Lung (tissue), 12 donors: ENCODE data around the gene BCL2L13. TPM values are rescaled to one million over a fixed set of nuclear protein-coding genes. Genes with fewer than 3 reads are reported as not detected.

Source experiments
- ATAC-seq: fragments of 200-7000 bp; cut with Tn5 transposase; one replicate; pipeline ENCODE4 v1.9.1; 2020; ENCODE audit warnings: moderate number of reproducible peaks; ENCODE audit not compliant: insufficient read depth, low FRiP score
- DNase-seq, 3 donors: peaks; one replicate each; pipeline ENCODE4 v3.0.0-alpha.2; 2013 to 2017
- H3K27ac ChIP-seq, 2 donors: one replicate each; pipeline ENCODE4 v1.5.1; 2013; ENCODE audit warnings: mild to moderate bottlenecking in 2 of 2, moderate library complexity in 2 of 2, control low read depth in 1 of 2, inconsistent platforms in 1 of 2, low read depth in 1 of 2, low read length in 1 of 2
- H3K27me3 ChIP-seq, 3 donors: one replicate each; pipeline ENCODE4 v1.5.1; 2013; ENCODE audit warnings: low read length in 2 of 3; ENCODE audit not compliant: control insufficient read depth in 3 of 3, insufficient read depth in 3 of 3
- H3K36me3 ChIP-seq, 4 donors: one replicate each; pipeline ENCODE4 v1.5.1; 2013; ENCODE audit warnings: low read length in 4 of 4, mild to moderate bottlenecking in 1 of 4, moderate library complexity in 1 of 4; ENCODE audit not compliant: control insufficient read depth in 4 of 4, insufficient read depth in 4 of 4
- H3K4me1 ChIP-seq, 5 donors: one replicate each; pipeline ENCODE4 v1.5.1; 2013; ENCODE audit warnings: low read length in 5 of 5, mild to moderate bottlenecking in 2 of 5, moderate library complexity in 1 of 5; ENCODE audit not compliant: control insufficient read depth in 5 of 5, insufficient read depth in 5 of 5
- H3K4me3 ChIP-seq: one replicate; pipeline ENCODE4 v1.5.1; 2013; ENCODE audit warnings: mild to moderate bottlenecking, control low read depth, moderate library complexity
- H3K9ac ChIP-seq, 2 donors: one replicate each; pipeline ENCODE4 v1.5.1; 2013; ENCODE audit warnings: low read length in 2 of 2, control low read depth in 1 of 2; ENCODE audit not compliant: insufficient read depth in 1 of 2
- H3K9me3 ChIP-seq, 4 donors: one replicate each; pipeline ENCODE4 v1.5.1; 2013; ENCODE audit warnings: low read length in 3 of 4, mild to moderate bottlenecking in 1 of 4, moderate library complexity in 1 of 4; ENCODE audit not compliant: control insufficient read depth in 4 of 4, insufficient read depth in 3 of 4
- CTCF ChIP-seq: IDR thresholded peaks from 2 replicates; pipeline ENCODE4 v1.5.1; 2012; ENCODE audit warnings: mild to moderate bottlenecking; ENCODE audit errors: control extremely low read depth, extremely low read depth
- WGBS, 2 donors: extraction: QIAGEN DNeasy Blood & Tissue Kit; methylation state at CpG; one replicate each; pipeline ENCODE4 v1.1.7; 2013; 5-methylcytosine and 5-hydroxymethylcytosine counted together
- polyA plus RNA-seq, 2 donors: library from polyadenylated mRNA; stranded (reverse); fragments of 200-250 nt; gene quantifications; one replicate each; pipeline ENCODE4 v1.2.1, GENCODE V29; 2013
- total RNA-seq, 2 donors: library from RNA; depleted of rRNA in 1 of 2; stranded (reverse); fragments of >200 nt in 1 of 2; gene quantifications; one replicate each; pipeline ENCODE4 v1.2.1, GENCODE V29; 2014 to 2021
- donor health status: control.
- donor health status: control.
- donor health status: Bipolar disorder and iron deficiency.
- donor health status: healthy.
- donor health status: DM: yes; HTN: yes; CAD: no.

The BCL2L13 gene
- total and polyA plus RNA-seq, 4 donors, result 21.4 to 52.4 (median 33.8) TPM

- TF ChIP-seq CTCF, result no peak
- H3K4me1 ChIP-seq, result peaks cover 0 to 10% (median 0%) of the 10 kb centered on the region in 5 donors
- H3K27me3 ChIP-seq, result no peaks in the 10 kb centered on the region
- H3K27ac ChIP-seq, result no peak overlapping the region
- H3K9me3 ChIP-seq, result no peaks in the 10 kb centered on the region
- H3K9ac ChIP-seq, result no peak overlapping the region
- H3K36me3 ChIP-seq, result peaks cover 0 to 4% (median 0%) of the 10 kb centered on the region in 4 donors
- no peak for DNase-seq
- no peak for ATAC-seq
- WGBS, 2 donors, result 31 to 66% methylated on average over 1 of the region's 1 CpG
- no peak overlapping the region for H3K4me3 ChIP-seq
Measured at GRCh38 chr22:17675584-17675983, 37.0 kb downstream of the BCL2L13 start.

GRCh38 chr22:17678817-17679385 lies 40.3 kb downstream of the BCL2L13 start:
- Histone ChIP-seq H3K27ac (no peak overlapping the region), H3K36me3 (peaks cover 0 to 1% (median 0%) of the 10 kb centered on the region in 4 donors), H3K4me3 (no peak overlapping the region), H3K9ac (no peak overlapping the region), H3K4me1 (peaks cover 0 to 7% (median 0%) of the 10 kb centered on the region in 5 donors), H3K9me3 (no peaks in the 10 kb centered on the region), H3K27me3 (no peaks in the 10 kb centered on the region)
- WGBS, 2 donors, result 90 to 93% methylated on average over 1 of the region's 1 CpG
- no peak for DNase-seq
- no peak for ATAC-seq
- no peak for TF ChIP-seq CTCF

- Histone ChIP-seq H3K9me3 (no peaks in the 10 kb centered on the region), H3K4me3 (no peak overlapping the region), H3K9ac (no peak overlapping the region), H3K36me3 (peaks cover 3 to 4% (median 4%) of the 10 kb centered on the region in 4 donors), H3K27ac (no peak overlapping the region), H3K27me3 (no peaks in the 10 kb centered on the region), H3K4me1 (peaks cover 0 to 4% (median 0%) of the 10 kb centered on the region in 5 donors)
- no peak for TF ChIP-seq CTCF
- no peak for ATAC-seq
- DNase-seq, result no peak
- 73 to 87% methylated on average over 3 of the region's 3 CpGs for WGBS, 2 donors
Measured at GRCh38 chr22:17684245-17684644, 45.7 kb downstream of the BCL2L13 start.

GRCh38 chr22:17692841-17693240 lies 54.3 kb downstream of the BCL2L13 start:
- H3K36me3 ChIP-seq, result peaks cover 0 to 14% (median 9%) of the 10 kb centered on the region in 4 donors
- WGBS, 2 donors, result 94 to 96% methylated on average over 4 of the region's 4 CpGs
- no peak for DNase-seq

More at GRCh38 chr22:17692841-17693240, 54.3 kb downstream of the BCL2L13 start:
- H3K4me1 ChIP-seq, result peaks cover 0 to 3% (median 0%) of the 10 kb centered on the region in 5 donors
- no peak for TF ChIP-seq CTCF
- no peak overlapping the region for H3K9ac ChIP-seq
- H3K27ac ChIP-seq, result no peak overlapping the region
- H3K27me3 ChIP-seq, result no peaks in the 10 kb centered on the region
- H3K9me3 ChIP-seq, result no peaks in the 10 kb centered on the region
- H3K4me3 ChIP-seq, result no peak overlapping the region
- no peak for ATAC-seq
